CD4-positive, alpha-beta T cell (primary cell): ENCODE data around the gene ARPC5. TPM values are rescaled to one million over a fixed set of nuclear protein-coding genes. Genes with fewer than 3 reads are reported as not detected.

ENCODE experiments used
- ATAC-seq: fragments of 200-7000 bp; cut with Tn5 transposase; one replicate; pipeline ENCODE4 v1.10.0; 2022; ENCODE audit warnings: mild to moderate bottlenecking; ENCODE audit not compliant: poor library complexity
- CTCF ChIA-PET: fragments of 350-600 bp; sonication (Branson Sonifier 250); formaldehyde crosslinking; loops from one replicate; lab custom pipeline; 2021; ENCODE audit warnings: antibody characterized with exemption, inconsistent platforms; lab: Charles Lee
- POLR2A ChIA-PET: fragments of 350-600 bp; sonication (Branson Sonifier 250); formaldehyde crosslinking; loops from one replicate; lab custom pipeline; 2021; ENCODE audit warnings: antibody characterized with exemption, inconsistent platforms; lab: Charles Lee
- DNase-seq, 14 experiments: peaks; one replicate each; pipeline ENCODE4 v3.0.0-alpha.2; 2013 to 2020; ENCODE audit warnings: mixed read lengths in 2 of 14
- H3K27ac ChIP-seq, 2 donors: one replicate each; pipeline versions ENCODE4 v1.5.1 to v1.7.0; 2013; ENCODE audit warnings: low read length in 2 of 2, low read depth in 1 of 2, mild to moderate bottlenecking in 1 of 2
- H3K27me3 ChIP-seq, 2 experiments: 1 replicate in 1 of 2; 2 replicates in 1 of 2; pipeline versions ENCODE4 v1.6.1 to v1.7.0; 2013; ENCODE audit warnings: low read length in 2 of 2, control low read depth in 1 of 2, mild to moderate bottlenecking in 1 of 2, moderate library complexity in 1 of 2; ENCODE audit not compliant: insufficient read depth in 2 of 2, control insufficient read depth in 1 of 2
- H3K36me3 ChIP-seq: one replicate; pipeline ENCODE4 v1.6.1; 2013; ENCODE audit warnings: low read length, control low read depth; ENCODE audit not compliant: insufficient read depth
- H3K4me1 ChIP-seq: one replicate; pipeline ENCODE4 v1.6.1; 2013; ENCODE audit warnings: low read length, control low read depth; ENCODE audit not compliant: insufficient read depth
- H3K4me3 ChIP-seq: one replicate; pipeline ENCODE4 v1.5.1; 2013; ENCODE audit warnings: mild to moderate bottlenecking, low read length, moderate library complexity
- H3K9me3 ChIP-seq, 2 experiments: 1 replicate in 1 of 2; 2 replicates in 1 of 2; pipeline versions ENCODE4 v1.6.1 to v1.7.0; 2013; ENCODE audit warnings: low read length in 2 of 2, mild to moderate bottlenecking in 2 of 2, control low read depth in 1 of 2, moderate library complexity in 1 of 2; ENCODE audit not compliant: control insufficient read depth in 1 of 2, insufficient read depth in 1 of 2
- H3K27ac Mint-ChIP-seq: one replicate; pipeline ENCODE4 v1.8.0; 2020; ENCODE audit warnings: mixed read lengths
- H3K27me3 Mint-ChIP-seq: one replicate; pipeline ENCODE4 v1.8.0; 2021; ENCODE audit warnings: mixed read lengths
- H3K36me3 Mint-ChIP-seq: one replicate; pipeline ENCODE4 v1.8.0; 2021; ENCODE audit warnings: low read depth, mixed read lengths
- H3K4me1 Mint-ChIP-seq: one replicate; pipeline ENCODE4 v1.8.0; 2021; ENCODE audit warnings: low read depth, mixed read lengths
- H3K4me3 Mint-ChIP-seq: one replicate; pipeline ENCODE4 v1.8.0; 2020; ENCODE audit warnings: mild to moderate bottlenecking, mixed read lengths
- H3K9me3 Mint-ChIP-seq: one replicate; pipeline ENCODE4 v1.8.0; 2020; ENCODE audit warnings: mixed read lengths
- CTCF ChIP-seq: fragments of 200-600 bp; IDR thresholded peaks from one replicate; pipeline ENCODE4 v1.8.0; 2022; ENCODE audit warnings: antibody characterized with exemption, mild to moderate bottlenecking
- intact Hi-C, 2 experiments: fragments of 100-400 bp; cut with DNase I in 1 of 2; cut with micrococcal nuclease in 1 of 2; formaldehyde crosslinking; loops; one replicate each; pipeline versions ENCODE4 v1.15.1 to v1.9.0; 2023 to 2025; cut with DNase I, micrococcal nuclease
- total RNA-seq, 174 experiments: library from RNA in 2 of 174; stranded (reverse) in 2 of 174; gene quantifications; one replicate each; pipeline ENCODE4 v1.2.3 and lab custom pipeline; 2021 to 2026

The ARPC5 gene
- total RNA-seq, 2 experiments from 2014 or later: 21.4 to 23.0 TPM

- Histone ChIP-seq H3K27ac (no peak overlapping the region), H3K4me1 (no peaks in the 10 kb centered on the region), H3K36me3 (no peaks in the 10 kb centered on the region), H3K4me3 (no peak overlapping the region), H3K9me3 (no peaks in the 10 kb centered on the region), H3K27me3 (no peaks in the 10 kb centered on the region)
- POLR2A ChIA-PET: no interaction called here
- no peaks in the 10 kb centered on the region for H3K36me3 Mint-ChIP-seq
- DNase-seq (no peak), ATAC-seq (no peak)
- H3K4me1 Mint-ChIP-seq: no peaks in the 10 kb centered on the region
- no peaks in the 10 kb centered on the region for H3K9me3 Mint-ChIP-seq
- H3K4me3 Mint-ChIP-seq: no peak overlapping the region
- intact Hi-C loops: no loop called here
- CTCF ChIA-PET: no interaction called here
- no peak for TF ChIP-seq CTCF
- no peak overlapping the region for H3K27ac Mint-ChIP-seq
- H3K27me3 Mint-ChIP-seq: no peaks in the 10 kb centered on the region
Measured at GRCh38 chr1:183597656-183598347, 37.8 kb downstream of the ARPC5 start.

- ChIA-PET CTCF (no interaction called here), POLR2A (no interaction called here)
- no peak overlapping the region for H3K4me3 ChIP-seq
- no peaks in the 10 kb centered on the region for H3K4me1 ChIP-seq
- no peaks in the 10 kb centered on the region for H3K9me3 ChIP-seq
- H3K36me3 ChIP-seq: no peaks in the 10 kb centered on the region
- intact Hi-C loops: no loop called here
- Mint-ChIP-seq H3K4me1 (no peaks in the 10 kb centered on the region), H3K27ac (no peak overlapping the region), H3K4me3 (no peak overlapping the region), H3K9me3 (no peaks in the 10 kb centered on the region), H3K36me3 (no peaks in the 10 kb centered on the region), H3K27me3 (no peaks in the 10 kb centered on the region)
- ATAC-seq (no peak), DNase-seq (no peak)
- no peak for TF ChIP-seq CTCF
- H3K27ac ChIP-seq: no peak overlapping the region
- H3K27me3 ChIP-seq: no peaks in the 10 kb centered on the region
Measured at GRCh38 chr1:183596500-183596899, 39.1 kb downstream of the ARPC5 start.

DNA sequence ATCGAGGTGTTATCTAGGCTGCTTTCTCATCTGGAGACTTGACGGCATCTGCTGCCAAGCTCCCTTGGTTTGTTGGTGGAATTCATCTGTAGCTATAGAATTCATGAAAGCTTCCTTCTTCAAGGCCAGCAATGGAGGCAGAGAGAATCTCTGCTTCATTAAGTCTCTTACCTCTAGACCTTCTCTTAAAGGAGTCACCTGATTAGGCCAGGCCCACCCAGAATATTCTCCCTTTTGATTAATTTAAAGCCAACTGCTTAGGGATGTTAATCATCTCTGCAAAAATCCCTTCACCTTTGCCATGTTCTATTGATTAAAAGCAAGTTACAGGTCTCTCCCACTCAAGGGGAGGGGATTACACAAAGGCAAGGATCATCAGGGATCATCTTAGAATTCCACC is 40.0 kb downstream of the ARPC5 start:
- peaks cover under 1% of the 10 kb centered on the region for H3K4me1 Mint-ChIP-seq
- Histone ChIP-seq H3K4me1 (peaks cover 2% of the 10 kb centered on the region), H3K27ac (no peak overlapping the region), H3K27me3 (no peaks in the 10 kb centered on the region), H3K4me3 (no peak overlapping the region), H3K36me3 (no peaks in the 10 kb centered on the region), H3K9me3 (no peaks in the 10 kb centered on the region)
- no peak for DNase-seq
- H3K27ac Mint-ChIP-seq: no peak overlapping the region
- no peak for TF ChIP-seq CTCF
- H3K36me3 Mint-ChIP-seq: no peaks in the 10 kb centered on the region
- no peak for ATAC-seq
- no peak overlapping the region for H3K4me3 Mint-ChIP-seq
- intact Hi-C loops: no loop called here
- no peaks in the 10 kb centered on the region for H3K27me3 Mint-ChIP-seq
- CTCF ChIA-PET: no interaction called here
- no peaks in the 10 kb centered on the region for H3K9me3 Mint-ChIP-seq
- POLR2A ChIA-PET: no interaction called here
